Midbrain (tissue), 1 donor: ENCODE results near the gene ZKSCAN1.
"Not testable (repeated sequence)": the region's sequence is repeated elsewhere in the genome, so short reads cannot be mapped to it uniquely, and the experiment has no call there.

ENCODE experiments used
- DNase-seq: peaks from one replicate; lab custom pipeline; 2025; lab: John Stamatoyannopoulos, UW

Gene ZKSCAN1

GRCh38 chr7:100003711-100004661 is 11.4 kb upstream of the ZKSCAN1 start:
- peak; percentile 79 for DNase-seq

- no peak for DNase-seq
These were observed 7.5 kb upstream of the ZKSCAN1 start for GRCh38 chr7:100007887-100008286.

- no peak for DNase-seq
These were observed 6.9 kb upstream of the ZKSCAN1 start for GRCh38 chr7:100008525-100008924.

GRCh38 chr7:100009952-100010351 is 5.4 kb upstream of the ZKSCAN1 start:
- not testable (repeated sequence) for DNase-seq

GRCh38 chr7:100010901-100011300 is 4.5 kb upstream of the ZKSCAN1 start:
- no peak for DNase-seq

- no peak for DNase-seq
These were observed 3.9 kb upstream of the ZKSCAN1 start for GRCh38 chr7:100011516-100011915.

- DNase-seq, result not testable (repeated sequence)
These were observed 2.7 kb upstream of the ZKSCAN1 start for GRCh38 chr7:100012385-100013327.

- DNase-seq, result no peak
These were observed 2.1 kb upstream of the ZKSCAN1 start for GRCh38 chr7:100013328-100013676.

GRCh38 chr7:100016215-100016901 is 962 bp downstream of the ZKSCAN1 start:
- peak; percentile 91 for DNase-seq

- DNase-seq, result no peak
These were observed 1.9 kb downstream of the ZKSCAN1 start for GRCh38 chr7:100017300-100017699.

GRCh38 chr7:100017875-100018274 is 2.5 kb downstream of the ZKSCAN1 start:
- DNase-seq, result no peak

GRCh38 chr7:100019908-100020307 is 4.5 kb downstream of the ZKSCAN1 start:
- no peak for DNase-seq

- no peak for DNase-seq
These were observed 5.9 kb downstream of the ZKSCAN1 start for GRCh38 chr7:100021297-100021696.

- DNase-seq, result no peak
These were observed 7.2 kb downstream of the ZKSCAN1 start for GRCh38 chr7:100022621-100023020.

GRCh38 chr7:100023526-100023925 is 8.1 kb downstream of the ZKSCAN1 start:
- no peak for DNase-seq

- DNase-seq, result no peak
These were observed 8.7 kb downstream of the ZKSCAN1 start for GRCh38 chr7:100024020-100024619.

- no peak for DNase-seq
These were observed 11.8 kb downstream of the ZKSCAN1 start for GRCh38 chr7:100027197-100027596.

- DNase-seq, result no peak
These were observed 14.2 kb downstream of the ZKSCAN1 start for GRCh38 chr7:100029596-100029995.

GRCh38 chr7:100033526-100033925 is 18.1 kb downstream of the ZKSCAN1 start:
- no peak for DNase-seq

- no peak for DNase-seq
These were observed 19.6 kb downstream of the ZKSCAN1 start for GRCh38 chr7:100034871-100035510.

- no peak for DNase-seq
These were observed 20.5 kb downstream of the ZKSCAN1 start for GRCh38 chr7:100035876-100036275.
